Adrenal gland (tissue), 12 donors: ENCODE results near the gene GUK1. TPM values are rescaled to one million over a fixed set of nuclear protein-coding genes. Genes with fewer than 3 reads are reported as not detected.

Experiments used
- DNase-seq, 7 donors: peaks; one replicate each; pipeline ENCODE4 v3.0.0-alpha.2; 2019 to 2020
- H3K27ac ChIP-seq, 5 donors: fragments of 200-600 bp; sonication (generic) in 4 of 5; 1 replicate in 3 of 5; 2 replicates in 2 of 5; pipeline versions ENCODE4 v1.5.1 to v1.8.0; 2016 to 2020; ENCODE audit warnings: mild to moderate bottlenecking in 1 of 5
- H3K27me3 ChIP-seq: fragments of 200-600 bp; 2 replicates; pipeline ENCODE4 v1.8.0; 2021
- H3K36me3 ChIP-seq, 2 donors: fragments of 200-600 bp; replicated peaks in 1 of 2; 1 replicate in 1 of 2; 2 replicates in 1 of 2; pipeline versions ENCODE4 v1.5.1 to v1.8.0; 2018 to 2022
- H3K4me1 ChIP-seq, 2 donors: fragments of 200-600 bp; replicated peaks in 1 of 2; 1 replicate in 1 of 2; 2 replicates in 1 of 2; pipeline versions ENCODE4 v1.5.1 to v1.8.0; 2018 to 2021
- H3K4me3 ChIP-seq, 4 donors: fragments of 200-600 bp; sonication (generic) in 3 of 4; one replicate each; pipeline ENCODE4 v1.5.1; 2016 to 2018
- H3K9me3 ChIP-seq, 3 donors: fragments of 200-600 bp; sonication (generic) in 1 of 3; replicated peaks in 1 of 3; 1 replicate in 2 of 3; 2 replicates in 1 of 3; pipeline versions ENCODE4 v1.5.1 to v1.8.0; 2016 to 2021
- CTCF ChIP-seq, 6 experiments: fragments of 450-650 bp in 4 of 6; fragments of 200-600 bp in 2 of 6; sonication (generic) in 1 of 6; IDR thresholded peaks; 1 replicate in 5 of 6; 2 replicates in 1 of 6; pipeline versions ENCODE4 v1.5.1 to v1.8.0; 2016 to 2021; ENCODE audit warnings: antibody characterized with exemption in 6 of 6, mild to moderate bottlenecking in 2 of 6, moderate library complexity in 1 of 6
- POLR2A ChIP-seq, 2 donors: fragments of 450-650 bp; IDR thresholded peaks; one replicate each; pipeline ENCODE4 v1.6.1; 2017; ENCODE audit warnings: antibody characterized with exemption in 2 of 2, mild to moderate bottlenecking in 2 of 2, moderate library complexity in 1 of 2
- WGBS, 4 donors: extraction: QIAGEN DNeasy Blood & Tissue Kit in 2 of 4; methylation state at CpG; one replicate each; pipeline versions ENCODE4 v1.1.5 to v1.1.7; 2013 to 2017; 5-methylcytosine and 5-hydroxymethylcytosine counted together
- intact Hi-C, 2 donors: fragments of 100-400 bp; cut with DNase I; formaldehyde crosslinking; loops; one replicate each; pipeline versions ENCODE4 v1.14.1 to v1.15.0; 2022 to 2023
- polyA plus RNA-seq, 3 donors: library from polyadenylated mRNA; stranded (reverse); fragments of 200-250 nt in 2 of 3; fragments of 350-450 nt in 1 of 3; fragmentation: Illumina TruSeq in 1 of 3; extraction: RNeasy Lipid Tissue Mini Kit (QIAGEN cat#74804) in 1 of 3; gene quantifications; one replicate each; pipeline ENCODE4 v1.2.3, GENCODE V29; 2013 to 2014
- total RNA-seq, 9 donors: library from RNA; depleted of rRNA in 4 of 9; stranded (reverse); fragments of >200 nt in 4 of 9; fragments of 120-200 nt in 1 of 9; fragmentation: NEBNext Ultra II Directional in 1 of 9; extraction: Animal tissue kit (Norgen Biotek cat#: 25700) in 1 of 9; gene quantifications; one replicate each; pipeline versions ENCODE4 v1.1.0 to v1.2.4, GENCODE V29; 2013 to 2023
- donor health status: healthy with polysubstance abuse.
- donor health status: Bipolar disorder and iron deficiency.
- donor health status: DM: yes; HTN: yes; CAD: no.
- donor health status: DM: no; HTN: no; CAD: no.
- donor health status: DM: no; HTN: no; CAD: no.
- donor health status: DM: yes; HTN: yes; CAD: no.

GUK1 gene
- total and polyA plus RNA-seq, 12 donors: 42.3 to 427 (median 236) TPM

- 34 to 49% (median 41%) methylated on average over 19 to 27 of the region's 27 CpGs for WGBS, 4 donors
- Histone ChIP-seq H3K36me3 (peaks cover 0 to 4% of the 10 kb centered on the region in 2 donors), H3K27ac (peak overlapping the region in 4 of 5 donors; percentile 94 to 99 (median 98)), H3K4me1 (peaks cover 15 to 33% of the 10 kb centered on the region in 2 donors), H3K4me3 (peak overlapping the region in 3 of 4 donors; percentile 77 to 94 (median 87)), H3K9me3 (no peaks in the 10 kb centered on the region), H3K27me3 (no peaks in the 10 kb centered on the region)
- intact Hi-C loops: no loop called here
- peak in 6 of 7 donors; percentile 45 to 72 (median 56) for DNase-seq
- TF ChIP-seq POLR2A (IDR thresholded peaks at IDR 0.05): no peak
- no peak for TF ChIP-seq CTCF (IDR thresholded peaks at IDR 0.05)
Measured at GRCh38 chr1:228141226-228142044, 1.4 kb downstream of the GUK1 start.

- Histone ChIP-seq H3K4me3 (no peak overlapping the region), H3K36me3 (peaks cover 0 to 10% of the 10 kb centered on the region in 2 donors), H3K27me3 (no peaks in the 10 kb centered on the region), H3K9me3 (no peaks in the 10 kb centered on the region), H3K4me1 (peaks cover 15 to 33% of the 10 kb centered on the region in 2 donors), H3K27ac (peak overlapping the region in 2 of 5 donors; percentile 41 to 98)
- intact Hi-C loops: no loop called here
- no peak for TF ChIP-seq POLR2A (IDR thresholded peaks at IDR 0.05)
- no peak for TF ChIP-seq CTCF (IDR thresholded peaks at IDR 0.05)
- 80 to 88% (median 81%) methylated on average over 14 to 16 of the region's 16 CpGs for WGBS, 4 donors
- peak in 3 of 7 donors; percentile 24 to 51 (median 26) for DNase-seq
Measured at GRCh38 chr1:228142155-228142691, 2.1 kb downstream of the GUK1 start.

GRCh38 chr1:228142701-228143136 lies 2.6 kb downstream of the GUK1 start:
- Histone ChIP-seq H3K4me3 (no peak overlapping the region), H3K9me3 (no peaks in the 10 kb centered on the region), H3K4me1 (peaks cover 15 to 33% of the 10 kb centered on the region in 2 donors), H3K27ac (no peak overlapping the region), H3K27me3 (no peaks in the 10 kb centered on the region), H3K36me3 (peaks cover 0 to 15% of the 10 kb centered on the region in 2 donors)
- intact Hi-C loops: no loop called here
- 74 to 82% (median 79%) methylated on average over 8 to 11 of the region's 11 CpGs for WGBS, 4 donors
- TF ChIP-seq POLR2A (IDR thresholded peaks at IDR 0.05) (no peak), CTCF (IDR thresholded peaks at IDR 0.05) (no peak)
- peak in 2 of 7 donors; percentile 14 to 28 for DNase-seq

DNA sequence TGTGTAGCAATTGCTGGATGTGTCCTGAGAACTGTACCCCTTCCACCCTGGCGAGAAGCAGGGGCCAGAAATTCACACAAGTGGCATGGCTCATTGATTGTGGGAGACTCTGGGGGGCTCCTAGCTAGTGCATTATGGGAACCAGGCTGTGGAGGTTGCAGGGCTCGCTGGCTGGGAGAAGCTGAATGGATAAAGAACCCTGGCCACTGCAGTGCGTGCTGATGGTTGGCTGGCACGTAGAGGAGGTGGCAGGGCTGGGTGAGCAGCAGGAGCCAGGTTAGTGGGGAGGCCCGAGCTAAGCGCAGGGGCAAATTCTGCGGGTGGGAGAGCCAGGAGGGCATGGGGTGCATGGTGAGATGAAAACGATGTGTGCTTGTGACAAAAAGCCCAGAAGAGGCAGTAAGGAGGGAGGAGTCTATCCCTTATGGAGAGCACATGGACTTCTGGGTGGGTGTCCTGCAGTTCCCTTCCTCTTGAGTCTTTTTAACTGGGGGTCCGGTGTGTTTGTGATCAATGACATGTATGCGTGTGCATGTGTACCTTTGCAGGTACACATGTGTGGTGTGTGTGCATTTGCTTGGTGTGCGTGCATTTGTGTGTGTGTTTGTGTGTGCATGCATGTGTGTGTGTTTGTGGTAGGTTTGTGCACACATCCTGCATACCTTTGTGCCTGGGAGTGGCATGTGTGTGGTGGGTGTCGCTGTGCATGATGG lies 3.6 kb downstream of the GUK1 start:
- Histone ChIP-seq H3K27me3 (no peaks in the 10 kb centered on the region), H3K4me3 (no peak overlapping the region), H3K9me3 (no peaks in the 10 kb centered on the region), H3K36me3 (peaks cover 0 to 24% of the 10 kb centered on the region in 2 donors), H3K4me1 (peaks cover 15 to 34% of the 10 kb centered on the region in 2 donors), H3K27ac (no peak overlapping the region)
- intact Hi-C loops: no loop called here
- 86 to 88% (median 87%) methylated on average over 12 of the region's 12 CpGs for WGBS, 4 donors
- TF ChIP-seq POLR2A (IDR thresholded peaks at IDR 0.05): no peak
- TF ChIP-seq CTCF (IDR thresholded peaks at IDR 0.05): no peak
- peak in 2 of 7 donors; percentile 15 to 43 for DNase-seq
